HG03439 (cell line): Measurements from ENCODE around the gene PPM1H.
"Not testable (repeated sequence)": the region's sequence is repeated elsewhere in the genome, so short reads cannot be mapped to it uniquely, and the experiment has no call there.

Source experiments
- ATAC-seq: cut with Tn5 transposase; IDR thresholded peaks from one replicate; pipeline ENCODE4 v1.9.1; 2021; ENCODE audit warnings: mild to moderate bottlenecking, moderate library complexity; ENCODE audit not compliant: unreplicated experiment

PPM1H gene

DNA sequence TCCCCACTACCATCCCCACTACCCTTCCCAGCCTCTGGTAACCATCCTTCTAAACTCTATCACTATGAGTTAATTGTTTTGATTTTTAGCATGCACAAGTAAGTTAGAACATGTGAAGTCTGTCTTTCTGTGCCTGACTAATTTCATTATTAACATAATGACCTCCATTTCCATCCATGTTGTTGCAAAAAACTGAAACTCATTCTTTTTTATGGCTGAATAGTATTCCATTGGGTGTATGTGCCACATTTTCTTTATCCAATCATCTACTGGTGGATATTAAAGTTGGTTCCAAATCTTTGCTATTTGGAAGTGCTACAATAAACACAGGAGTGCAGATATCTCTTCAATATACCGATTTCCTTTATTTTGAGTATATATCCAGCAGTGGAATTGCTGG, 13.2 kb upstream of the PPM1H start:
- ATAC-seq: no peak

DNA sequence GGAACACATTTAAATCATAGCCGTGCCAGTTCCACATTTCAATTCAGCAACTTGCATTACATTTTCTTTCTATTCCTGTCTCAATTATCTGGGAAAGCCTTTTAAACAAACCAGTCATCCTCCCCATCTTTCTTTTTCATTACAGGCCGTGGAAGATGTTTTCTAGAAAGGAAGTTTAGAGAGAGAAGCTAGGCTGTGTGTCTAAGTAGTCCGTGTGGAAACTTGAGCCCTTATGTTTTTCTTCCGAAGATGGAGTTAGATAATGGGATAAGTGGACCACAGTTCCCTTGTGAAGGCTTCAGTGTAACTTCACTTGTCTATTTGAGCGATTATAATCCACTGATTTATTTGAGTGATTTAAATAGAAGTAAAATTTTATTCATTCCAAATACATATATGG, 12.4 kb upstream of the PPM1H start:
- ATAC-seq: no peak

DNA sequence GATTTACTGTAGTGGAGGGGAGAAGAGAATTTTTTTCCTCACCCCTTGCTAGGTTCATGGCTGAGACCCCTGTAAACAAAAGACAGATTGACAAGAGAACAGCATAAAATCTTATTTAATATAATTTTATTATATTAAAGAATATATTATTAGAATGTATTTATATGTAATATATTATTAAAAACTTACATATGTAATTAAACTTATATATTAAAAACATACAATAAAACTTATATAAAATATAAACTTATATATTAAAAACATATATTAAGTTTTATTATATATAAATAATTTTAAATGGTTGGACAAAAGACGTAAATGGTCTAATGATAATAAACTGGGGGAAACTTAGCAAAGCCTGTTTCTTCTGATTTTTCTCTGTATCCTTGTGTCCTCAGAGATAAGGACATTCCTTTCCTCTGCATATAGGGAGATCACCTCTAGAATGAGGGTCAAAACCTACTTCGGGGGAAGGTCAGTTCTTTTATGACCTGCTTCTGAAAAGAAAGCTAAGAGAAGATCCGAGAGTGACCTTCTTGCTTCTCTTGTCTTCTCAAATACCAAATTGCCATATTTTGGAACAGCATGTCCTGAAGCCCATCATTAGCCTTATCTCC, 8.9 kb upstream of the PPM1H start:
- ATAC-seq: no peak

DNA sequence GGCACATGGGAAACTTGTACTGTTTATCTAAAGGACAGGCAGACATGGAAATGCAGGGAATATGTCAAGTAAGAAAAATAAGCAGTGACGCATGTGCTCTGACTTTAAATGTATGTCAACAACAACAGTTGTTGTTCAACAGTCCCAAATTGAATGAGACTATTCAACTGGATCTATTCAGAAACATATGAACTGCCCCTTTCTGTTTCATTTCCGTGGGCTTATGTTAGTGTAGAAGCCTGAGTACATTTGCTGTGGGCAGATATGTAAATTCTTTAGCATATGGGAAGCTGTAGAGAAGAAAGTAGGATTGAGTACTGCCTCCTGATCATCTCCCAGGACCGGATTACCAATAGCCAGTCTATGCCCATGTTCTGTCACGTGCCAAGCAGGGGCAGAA, 7.4 kb upstream of the PPM1H start:
- not testable (repeated sequence) for ATAC-seq

DNA sequence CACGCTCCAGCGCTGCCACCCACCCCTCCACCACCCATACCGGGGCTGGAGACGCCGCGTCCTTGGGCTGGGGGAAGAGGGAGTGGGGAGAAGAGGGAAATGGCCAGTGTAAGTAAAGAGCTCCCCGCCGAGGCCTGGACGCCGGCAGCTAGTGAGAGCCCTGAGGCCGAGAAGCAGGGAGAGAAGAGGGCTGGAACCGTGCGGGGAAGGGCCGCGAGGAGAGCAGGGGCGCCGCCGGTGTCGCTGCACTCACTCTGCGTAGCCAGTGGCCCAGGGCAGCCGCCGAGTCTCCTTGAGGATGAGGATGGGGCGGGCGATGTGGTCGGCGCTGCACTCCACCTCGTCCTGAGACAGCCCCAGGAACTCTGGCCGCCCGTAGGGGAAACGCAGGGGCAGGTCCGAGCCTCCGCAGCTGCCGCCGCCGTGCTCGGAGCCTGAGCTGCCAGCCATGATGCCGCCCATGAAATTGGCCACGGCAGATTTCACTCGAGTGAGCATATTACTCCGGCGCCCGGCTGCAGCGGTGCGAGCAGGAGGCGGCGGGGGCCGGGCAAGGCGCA, 631 bp downstream of the PPM1H start:
- ATAC-seq: peak; percentile 50

DNA sequence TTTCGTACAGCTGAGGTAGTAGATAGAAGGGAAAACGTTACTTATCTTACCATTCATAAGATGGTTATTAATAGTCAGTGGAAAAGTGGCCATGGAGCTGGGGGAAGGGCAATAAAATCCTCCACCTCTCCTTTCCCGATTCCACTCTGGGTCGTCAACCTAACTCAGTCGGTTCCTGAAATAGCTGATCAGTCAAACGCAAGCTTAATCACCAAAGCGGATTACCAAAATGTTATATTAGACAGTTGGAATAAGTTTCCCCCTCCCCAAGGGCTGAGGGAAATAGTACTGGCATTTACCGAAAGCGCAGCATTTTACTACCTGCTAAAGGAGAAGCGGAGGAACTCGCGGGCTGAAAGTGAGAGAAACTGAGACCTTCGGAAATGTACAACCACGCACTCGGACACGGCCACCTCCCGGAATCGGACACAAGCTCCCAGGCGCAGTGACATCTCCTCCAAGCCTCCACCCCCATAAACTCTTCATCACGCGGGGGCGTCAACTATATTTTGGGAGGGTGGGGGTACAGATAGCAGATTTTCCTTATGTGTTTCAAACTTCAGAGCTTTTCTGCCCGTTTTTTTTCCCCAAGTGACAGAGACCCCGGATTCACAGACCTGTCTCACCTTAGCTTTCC, 1.2 kb downstream of the PPM1H start:
- ATAC-seq: no peak

DNA sequence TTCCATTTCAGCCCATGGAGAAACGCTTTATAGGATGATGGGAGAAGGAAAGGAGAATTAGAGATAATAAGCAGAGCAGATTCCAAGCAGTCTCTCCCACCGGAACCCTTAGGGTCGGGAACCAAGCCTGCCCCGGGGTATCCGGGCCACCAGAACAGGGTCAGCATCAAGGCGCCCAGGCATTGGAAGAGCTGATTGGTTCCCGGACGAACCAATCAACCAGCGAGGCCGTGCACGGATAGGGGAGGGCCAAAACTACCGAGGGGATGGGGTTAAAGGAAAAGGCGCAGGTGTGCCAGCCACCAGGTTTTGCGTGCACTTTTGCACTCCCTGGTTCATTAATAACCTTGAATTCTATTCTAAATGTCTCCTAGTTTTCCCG, 1.7 kb downstream of the PPM1H start:
- no peak for ATAC-seq

DNA sequence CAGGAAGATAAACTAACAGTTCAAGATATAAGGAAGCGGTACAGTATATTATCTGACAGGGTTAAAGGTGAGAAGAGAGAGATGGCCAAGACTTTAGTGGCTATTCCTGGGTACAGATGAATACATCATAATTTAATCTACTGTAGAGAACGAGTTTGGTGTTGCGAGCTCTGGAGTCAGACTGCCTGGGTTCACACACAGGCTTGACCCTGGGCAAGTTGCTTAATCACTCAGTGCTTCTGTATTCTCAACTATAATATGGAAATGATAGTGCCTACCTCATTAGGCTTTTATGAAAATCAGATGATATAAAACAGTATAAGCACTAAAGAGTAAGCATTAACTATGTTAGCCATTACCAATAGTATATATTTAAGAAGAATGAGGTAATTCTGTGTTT, 3.5 kb downstream of the PPM1H start:
- no peak for ATAC-seq

DNA sequence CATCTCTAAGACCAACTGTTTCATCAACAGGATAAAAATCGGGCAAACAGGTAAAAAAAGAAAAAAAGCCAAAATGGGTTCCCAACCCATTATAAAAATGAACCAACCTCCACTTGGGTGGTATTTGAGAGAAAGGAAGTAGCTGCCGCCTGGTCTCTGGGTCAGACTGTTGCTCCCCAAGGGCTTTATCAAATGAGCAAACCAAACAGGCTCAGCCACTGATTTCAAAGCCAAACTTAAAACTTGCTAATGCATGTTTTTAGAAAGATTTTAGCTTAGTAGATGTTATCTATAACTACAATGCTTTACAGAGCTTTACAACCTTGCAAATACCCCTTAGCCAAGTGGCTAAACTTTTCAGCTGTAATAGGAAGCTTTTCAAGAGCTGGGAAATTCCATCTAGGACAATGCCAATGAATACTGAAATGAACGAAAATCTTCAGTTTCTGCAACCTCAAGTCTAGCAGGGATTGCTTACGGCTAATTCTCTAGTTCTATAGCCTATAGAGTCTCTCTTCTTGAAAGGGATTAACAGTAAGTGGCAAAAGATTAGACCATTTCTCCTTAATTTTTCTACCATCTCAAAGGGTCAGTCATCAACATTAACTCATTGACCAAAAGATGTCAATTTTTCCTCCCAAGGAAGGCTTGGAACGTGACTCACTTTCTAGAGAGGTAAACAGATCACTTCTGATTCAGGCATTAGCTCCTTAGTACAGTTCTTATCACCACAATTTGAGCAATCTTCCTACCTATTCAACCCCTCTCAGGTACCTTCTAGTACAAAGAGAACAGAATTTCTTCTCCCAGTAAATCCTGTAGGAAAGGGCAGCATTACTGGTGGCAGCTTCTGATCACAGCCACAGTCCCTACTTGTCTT, 4.2 kb downstream of the PPM1H start:
- no peak for ATAC-seq

DNA sequence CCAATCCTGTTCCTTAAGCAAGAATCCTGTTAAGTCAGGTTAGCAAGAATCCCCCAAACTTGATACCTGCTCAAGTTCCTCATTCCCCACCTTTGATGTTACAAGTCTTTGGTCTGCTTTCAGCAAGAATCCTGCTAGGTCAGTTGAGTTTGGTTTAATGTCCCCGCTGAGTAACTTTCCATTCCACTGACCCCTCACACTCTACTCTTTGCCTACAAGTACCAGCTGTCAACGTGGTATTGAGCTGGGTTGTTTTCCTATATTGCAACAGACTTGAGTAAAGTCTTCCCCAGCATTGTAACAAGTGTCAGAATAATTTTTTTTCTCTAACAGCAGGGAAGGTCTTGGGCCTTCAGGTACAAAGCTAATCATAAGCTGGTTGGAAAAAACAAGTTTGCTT, 6.3 kb downstream of the PPM1H start:
- no peak for ATAC-seq

DNA sequence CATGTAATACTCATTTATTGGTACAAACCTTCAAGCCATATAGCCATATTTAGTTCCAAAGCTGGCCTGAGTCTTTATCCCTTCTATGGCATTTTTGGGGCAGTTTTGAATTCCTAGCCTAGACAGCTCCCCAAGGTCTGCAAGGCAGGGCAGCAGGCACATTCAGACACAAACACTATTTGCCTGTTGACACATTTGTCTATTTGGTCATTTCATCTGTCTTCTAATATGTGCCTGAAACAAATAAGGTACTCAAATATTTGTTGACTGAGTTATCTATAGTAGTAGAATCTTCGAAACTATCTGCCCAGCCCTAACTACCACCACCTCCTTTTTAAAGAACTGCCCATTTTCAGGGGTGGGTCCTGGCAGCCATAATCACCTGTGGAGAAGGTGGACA, 9.3 kb downstream of the PPM1H start:
- no peak for ATAC-seq

DNA sequence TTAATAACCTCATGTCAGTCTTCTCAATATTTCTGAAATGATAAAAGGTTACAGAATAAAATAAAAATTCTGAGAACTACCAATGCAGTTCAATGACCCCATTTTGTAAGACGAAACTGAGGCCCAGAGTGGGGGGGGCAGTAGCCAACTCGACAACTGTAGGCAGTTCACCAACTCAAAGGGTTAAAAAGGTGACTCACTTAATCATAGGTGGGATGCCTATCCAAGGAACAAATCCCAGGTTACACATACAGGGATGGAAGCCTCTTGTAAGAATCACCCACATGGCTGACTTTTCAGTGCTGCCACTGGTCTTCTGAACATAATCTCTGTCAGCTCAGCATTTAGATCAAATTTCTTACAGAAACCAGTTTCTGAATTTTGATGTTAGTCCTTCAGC, 10.9 kb downstream of the PPM1H start:
- no peak for ATAC-seq

DNA sequence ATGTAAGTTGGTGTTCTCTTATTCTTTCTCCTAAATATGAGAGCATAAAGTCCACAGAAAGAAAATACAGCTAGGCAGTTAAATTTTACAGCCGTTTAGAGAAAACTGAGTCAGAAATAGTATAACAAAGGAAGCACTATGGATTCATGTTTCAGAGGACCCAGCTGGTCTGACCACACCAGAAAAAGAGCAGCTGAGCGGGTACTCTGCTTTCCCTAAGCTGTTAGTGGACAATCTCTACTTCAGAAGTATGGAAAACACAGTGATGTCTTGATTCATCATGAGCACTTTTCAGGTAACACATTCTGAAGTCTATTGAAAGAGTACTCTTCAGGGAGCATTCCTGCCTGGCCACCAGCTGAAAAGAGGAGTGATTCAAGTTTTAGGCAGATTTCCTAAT, 12.4 kb downstream of the PPM1H start:
- ATAC-seq: no peak

DNA sequence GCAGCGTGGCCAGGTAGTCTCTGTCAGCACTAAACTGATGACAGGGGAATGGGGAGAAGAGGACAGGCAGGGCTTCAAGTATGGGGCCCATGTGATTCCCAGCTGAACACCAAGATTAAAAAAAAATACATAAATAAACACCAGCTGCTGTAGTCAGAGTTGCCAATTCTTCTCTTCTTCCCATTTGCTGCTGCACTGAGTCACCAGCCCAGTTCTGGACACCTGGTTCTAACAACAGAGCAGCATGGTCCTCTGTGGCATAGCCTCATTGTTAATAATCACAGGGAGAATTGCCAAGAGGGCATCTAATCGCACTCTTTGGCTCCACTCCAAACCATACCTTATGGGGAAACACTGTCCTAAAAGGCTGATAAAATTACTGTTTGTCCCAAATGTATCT, 15.1 kb downstream of the PPM1H start:
- no peak for ATAC-seq

DNA sequence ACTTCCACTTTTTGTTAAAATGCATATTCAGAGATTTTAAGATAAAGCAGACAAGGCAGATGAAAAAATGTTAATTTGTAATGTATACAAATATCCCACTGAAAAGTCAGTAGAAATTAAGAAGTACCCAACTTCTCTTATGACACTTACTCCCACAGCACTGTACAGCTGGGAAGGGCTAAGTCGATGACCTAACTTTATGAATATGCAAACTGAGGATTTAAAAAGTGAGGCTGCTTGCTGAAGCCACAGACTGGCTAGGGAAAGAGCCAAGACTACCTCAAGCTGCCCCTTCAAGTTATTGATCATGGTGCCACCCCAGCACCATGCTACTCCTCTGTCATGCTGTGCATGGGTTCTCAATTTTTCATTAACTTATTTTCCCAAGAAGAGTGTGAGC, 17.0 kb downstream of the PPM1H start:
- no peak for ATAC-seq

DNA sequence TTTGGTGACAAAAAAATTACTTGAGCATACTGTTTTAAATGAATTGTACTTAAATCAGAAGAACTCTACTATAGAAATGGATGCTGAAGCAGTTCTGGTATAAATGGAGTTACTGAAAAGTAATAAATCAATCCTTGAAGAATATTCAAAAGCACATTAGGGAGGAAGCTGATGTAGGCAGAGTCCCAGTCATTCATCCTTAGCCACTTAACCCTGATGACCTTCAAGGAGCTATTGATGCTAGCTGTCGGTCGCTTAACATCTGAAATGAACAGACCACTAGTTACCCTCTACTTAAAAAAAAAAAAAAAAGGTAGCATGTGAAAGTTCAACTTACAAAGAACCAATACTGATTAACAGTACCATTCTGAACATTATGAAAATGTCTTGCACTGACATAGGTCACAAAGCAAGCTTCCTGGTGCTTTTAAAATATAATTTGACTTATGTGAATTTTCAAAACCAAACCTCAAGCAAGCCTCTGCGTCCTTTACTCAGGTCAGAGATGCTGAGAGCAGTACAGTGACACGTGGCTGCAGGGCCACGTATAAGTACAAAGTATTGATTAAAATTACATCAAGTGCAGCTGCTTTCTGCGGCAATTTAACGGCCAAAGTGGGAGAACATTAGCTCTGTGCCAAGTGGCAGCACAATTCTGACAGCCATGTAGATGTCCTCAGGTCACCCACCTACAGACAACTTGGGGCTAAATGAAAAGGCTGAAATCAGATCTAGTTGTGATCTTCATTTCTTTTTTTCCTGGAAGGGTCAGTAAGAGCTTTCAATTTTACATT, 18.1 kb downstream of the PPM1H start:
- ATAC-seq: no peak

DNA sequence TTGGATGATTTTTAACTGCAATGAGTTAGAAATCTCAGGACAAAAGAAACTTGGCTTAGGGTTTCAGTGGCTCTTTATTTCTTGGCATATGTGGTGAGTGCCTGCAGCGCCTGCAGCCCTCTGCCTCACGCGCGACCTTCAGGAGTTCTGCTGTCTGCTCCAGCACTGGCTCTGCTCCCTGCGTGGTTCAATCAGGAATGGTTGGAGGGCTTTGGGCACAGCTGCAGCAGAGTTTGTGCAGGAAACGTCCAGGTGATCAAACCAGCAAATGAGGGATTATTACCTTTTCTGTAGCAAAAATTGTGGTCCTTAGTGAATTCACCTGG, 19.8 kb downstream of the PPM1H start:
- no peak for ATAC-seq

DNA sequence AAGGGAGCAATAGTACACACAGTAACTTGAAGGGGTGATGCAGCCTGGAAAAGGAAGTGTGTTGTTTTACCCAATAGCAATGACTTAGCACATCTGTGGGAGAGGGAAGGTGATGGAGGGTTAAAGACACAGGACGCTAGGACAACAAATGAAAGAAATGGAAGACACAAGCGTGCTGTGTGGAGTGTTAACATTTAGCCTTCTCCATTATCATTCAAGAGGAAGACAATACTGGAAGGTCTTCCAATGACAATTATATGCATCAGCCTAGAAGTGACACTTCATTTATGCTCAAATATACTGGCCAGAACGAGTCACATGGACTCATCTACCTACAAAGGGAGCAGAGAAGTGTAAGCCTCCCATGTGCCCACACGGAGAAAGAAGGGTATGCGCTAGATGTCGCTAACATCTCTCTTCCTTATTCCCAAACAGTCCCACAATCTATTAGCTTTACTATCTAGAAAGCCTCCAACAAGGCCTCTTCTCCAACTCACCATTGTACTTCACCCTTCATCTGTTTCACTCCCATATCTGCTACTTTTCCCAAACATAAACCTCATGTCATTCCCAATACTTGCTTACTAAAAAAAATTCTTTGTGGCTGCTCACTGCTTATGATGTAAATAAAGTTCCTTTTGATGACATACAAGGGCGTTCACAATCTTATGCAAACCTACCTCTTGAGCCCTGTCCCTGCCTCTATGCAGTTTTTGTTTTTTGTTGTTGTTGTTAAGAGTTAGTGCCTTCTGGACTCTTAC, 20.3 kb downstream of the PPM1H start:
- ATAC-seq: no peak

DNA sequence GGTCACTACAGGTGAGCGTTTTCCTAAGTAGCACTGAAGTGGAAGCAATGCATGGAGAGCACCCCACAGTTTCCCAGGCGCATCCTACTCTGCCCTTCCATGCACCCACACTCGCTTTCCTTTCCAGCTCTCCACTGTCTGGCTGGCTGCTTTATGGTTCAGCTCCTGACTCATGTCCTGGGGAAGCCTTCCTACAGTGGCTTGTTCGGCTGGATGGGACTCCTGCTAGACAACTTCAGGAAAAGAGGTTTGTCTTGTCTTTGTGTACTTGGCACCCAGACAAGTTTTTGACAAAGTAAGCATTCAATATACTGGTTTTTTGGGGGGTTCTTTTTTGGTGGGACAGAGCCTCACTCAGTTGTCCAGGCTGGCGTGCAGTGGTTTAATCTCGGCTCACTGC, 21.6 kb downstream of the PPM1H start:
- ATAC-seq: no peak

DNA sequence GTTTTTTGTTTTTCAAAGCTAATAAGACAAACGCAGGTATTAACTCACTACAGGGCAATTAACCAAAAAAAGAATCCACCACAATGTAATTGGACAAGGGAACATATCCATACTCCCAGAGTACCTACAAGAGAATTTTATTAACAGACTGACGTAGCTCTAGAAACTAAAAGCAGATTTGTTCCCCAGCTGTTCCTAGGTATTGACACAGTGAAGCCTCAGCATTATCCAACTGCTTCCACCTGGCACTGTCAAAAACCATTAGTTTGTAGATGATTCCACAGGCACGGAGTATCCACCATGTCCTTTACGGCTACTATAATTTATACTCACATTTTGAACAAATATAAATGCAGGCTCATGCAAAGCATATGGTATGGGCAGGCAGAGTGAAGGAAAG, 22.3 kb downstream of the PPM1H start:
- ATAC-seq: no peak

DNA sequence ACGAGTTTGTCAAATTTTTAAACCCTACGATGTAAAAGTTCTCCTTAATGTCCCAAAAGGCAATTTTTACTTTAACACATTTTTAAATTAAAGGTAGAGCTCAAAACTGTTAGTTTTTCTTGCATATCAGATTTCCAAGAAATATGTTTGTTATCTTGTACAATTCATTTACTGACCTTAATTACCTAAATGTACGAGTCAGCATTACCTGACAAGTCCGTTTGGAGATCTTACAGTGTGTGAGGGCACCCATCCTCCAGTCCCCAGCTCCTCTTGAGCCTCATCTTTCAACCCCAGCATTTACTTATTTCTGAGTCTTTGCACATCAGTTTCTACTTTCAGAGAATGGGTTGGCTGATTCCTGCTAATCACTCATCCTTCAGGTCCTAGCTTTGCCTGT, 23.7 kb downstream of the PPM1H start:
- ATAC-seq: no peak
